Measurements from ENCODE around the gene HNRNPUL1.
"Not testable (repeated sequence)": the region's sequence is repeated elsewhere in the genome, so short reads cannot be mapped to it uniquely, and the experiment has no call there.

HNRNPUL1 gene

GRCh38 chr19:41226053-41226873 is 37.9 kb upstream of the HNRNPUL1 start:
- TF ChIP-seq ZNF274 (IDR thresholded peaks at IDR 0.05; ENCODE audit: low read depth, low read length) = no peak
- peak overlapping the region; percentile 7; the same call in 1 of the 2 replicates for H3K4me3 ChIP-seq (ENCODE audit: low read length)

DNA sequence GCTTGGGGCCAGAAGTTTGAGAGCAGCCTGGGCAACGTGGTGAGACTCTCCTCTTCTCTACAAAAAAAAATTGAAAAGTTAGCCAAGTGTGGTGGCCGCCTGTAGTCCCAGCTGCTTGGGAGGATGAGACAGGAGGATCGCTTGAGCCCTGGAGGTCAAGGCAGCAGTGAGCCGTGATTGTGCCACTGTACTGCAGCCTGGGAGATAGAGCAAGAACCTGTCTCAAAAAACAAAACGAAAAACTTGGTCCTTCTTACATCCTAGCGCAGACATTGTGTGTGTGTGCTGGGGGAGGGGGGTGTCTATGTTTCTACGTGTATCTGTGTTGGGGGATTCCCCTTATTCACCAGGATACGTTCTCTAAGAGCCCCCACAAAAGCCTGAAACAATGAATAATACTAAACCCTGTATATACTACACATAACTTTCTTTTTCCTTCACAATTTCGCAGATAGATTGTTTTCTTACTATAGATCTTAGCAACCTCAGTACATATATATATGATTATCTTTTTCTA is 37.2 kb upstream of the HNRNPUL1 start:
- H3K4me3 ChIP-seq (ENCODE audit: low read length) = no peak overlapping the region
- no peak for TF ChIP-seq ZNF274 (IDR thresholded peaks at IDR 0.05; ENCODE audit: low read depth, low read length)

DNA sequence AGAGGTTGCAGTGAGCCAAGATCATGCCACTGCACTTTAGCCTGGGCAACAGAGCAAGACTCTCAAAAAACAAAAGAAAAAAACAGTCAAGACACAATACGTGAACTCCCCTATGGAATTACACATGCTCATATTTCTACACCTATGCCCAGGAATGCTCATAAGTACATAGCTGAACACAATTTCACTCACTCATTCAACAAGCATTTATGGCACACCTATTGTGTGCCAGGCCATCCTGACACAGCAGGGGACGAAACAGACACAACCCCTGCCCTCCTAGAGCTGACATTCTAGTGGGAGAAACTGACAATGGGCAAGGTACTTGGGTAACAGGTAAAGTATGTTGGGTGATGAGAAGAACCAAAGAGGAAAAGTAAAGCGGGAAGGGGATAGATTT is 35.7 kb upstream of the HNRNPUL1 start:
- no peak for TF ChIP-seq ZNF274 (IDR thresholded peaks at IDR 0.05; ENCODE audit: low read depth, low read length)
- no peak overlapping the region for H3K4me3 ChIP-seq (ENCODE audit: low read length)

DNA sequence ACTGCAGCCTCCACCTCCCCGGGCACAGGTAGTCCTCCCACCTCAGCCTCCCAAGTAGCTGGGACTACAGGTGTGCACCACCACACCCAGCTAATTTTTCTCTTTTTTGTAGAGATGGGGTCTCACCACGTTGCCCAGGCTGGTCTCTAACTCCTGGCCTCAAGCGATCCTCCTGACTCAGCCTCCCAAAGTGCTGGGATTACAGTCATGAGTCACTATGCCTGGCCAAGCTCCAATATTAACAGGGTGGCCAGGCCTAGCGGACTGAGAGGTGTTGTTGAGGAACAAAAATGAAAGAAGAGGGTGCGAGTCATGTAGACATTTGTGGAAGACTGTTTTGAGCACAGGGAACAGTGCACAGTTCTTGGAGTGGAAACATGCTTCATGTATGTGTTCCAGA is 34.8 kb upstream of the HNRNPUL1 start:
- not testable (repeated sequence) for H3K4me3 ChIP-seq (ENCODE audit: low read length)

DNA sequence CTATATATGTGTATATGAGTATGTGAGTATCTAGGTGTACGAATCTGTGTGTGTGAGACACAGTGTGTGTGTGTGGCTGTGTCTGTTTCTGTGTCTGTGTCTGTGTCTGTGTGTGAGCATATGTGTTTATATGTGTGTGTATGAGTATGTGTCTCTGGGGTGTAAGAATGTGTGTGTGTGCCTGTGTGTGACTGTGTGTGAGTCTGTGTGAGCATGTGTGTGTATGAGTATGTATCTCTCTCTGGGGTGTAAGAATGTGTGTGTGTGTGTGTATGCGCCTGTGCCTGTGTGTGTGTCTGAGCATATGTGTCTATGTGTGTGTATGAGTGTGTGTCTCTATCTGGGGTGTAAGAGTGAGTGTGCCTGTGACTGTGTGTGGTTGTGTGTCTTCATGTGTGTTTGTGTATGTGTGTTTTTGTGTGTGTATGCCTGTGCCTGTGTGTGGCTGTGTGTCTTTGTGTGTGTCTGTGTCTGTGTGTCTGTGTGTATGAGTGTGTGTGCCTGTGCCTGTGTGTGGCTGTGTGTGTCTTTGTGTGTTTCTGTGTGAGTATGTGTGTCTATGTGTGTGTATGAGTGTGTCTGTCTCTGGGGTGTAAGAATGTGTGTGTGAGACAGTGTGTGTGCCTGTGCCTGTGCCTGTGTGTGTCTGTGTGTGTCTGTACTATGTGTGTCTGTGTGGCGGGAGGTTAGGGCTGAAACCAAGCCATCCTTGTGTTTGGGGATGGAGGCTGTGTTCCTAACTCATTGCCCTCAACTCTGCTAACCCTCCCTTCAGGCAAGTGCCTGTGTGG is 33.9 kb upstream of the HNRNPUL1 start:
- TF ChIP-seq ZNF274 (IDR thresholded peaks at IDR 0.05; ENCODE audit: low read depth, low read length) = no peak
- H3K4me3 ChIP-seq (ENCODE audit: low read length) = no peak overlapping the region

GRCh38 chr19:41232686-41233085 is 31.5 kb upstream of the HNRNPUL1 start:
- no peak for TF ChIP-seq ZNF274 (IDR thresholded peaks at IDR 0.05; ENCODE audit: low read depth, low read length)

DNA sequence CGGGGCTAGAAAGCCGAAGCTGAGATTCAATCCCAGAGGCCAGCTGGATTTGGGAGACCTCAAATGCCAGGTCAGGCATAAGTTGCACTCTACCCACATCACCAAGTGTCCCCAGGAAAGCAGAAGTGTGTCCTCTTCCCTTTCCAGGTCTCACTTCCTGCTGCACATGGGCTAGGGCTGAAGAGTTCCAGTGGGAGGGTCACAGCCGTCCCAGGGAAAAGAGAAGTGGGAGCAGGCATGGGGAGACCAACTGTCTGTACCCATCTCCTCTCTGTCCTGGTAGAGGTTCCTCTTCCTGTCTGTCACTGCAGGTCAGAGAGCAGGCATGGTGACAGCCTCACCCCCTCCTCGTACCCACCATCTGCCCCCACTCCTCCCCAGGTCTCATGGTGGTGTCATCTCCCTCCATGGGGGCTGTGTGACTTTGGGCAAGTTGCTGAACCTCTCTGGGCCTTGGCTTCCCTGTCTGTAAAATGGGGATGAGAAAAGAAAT is 30.4 kb upstream of the HNRNPUL1 start:
- TF ChIP-seq ZNF274 (IDR thresholded peaks at IDR 0.05; ENCODE audit: low read depth, low read length) = no peak
- H3K4me3 ChIP-seq (ENCODE audit: low read length) = no peak overlapping the region

More at GRCh38 chr19:41232686-41233085, 31.5 kb upstream of the HNRNPUL1 start:
- no peak overlapping the region for H3K4me3 ChIP-seq (ENCODE audit: low read length)

DNA sequence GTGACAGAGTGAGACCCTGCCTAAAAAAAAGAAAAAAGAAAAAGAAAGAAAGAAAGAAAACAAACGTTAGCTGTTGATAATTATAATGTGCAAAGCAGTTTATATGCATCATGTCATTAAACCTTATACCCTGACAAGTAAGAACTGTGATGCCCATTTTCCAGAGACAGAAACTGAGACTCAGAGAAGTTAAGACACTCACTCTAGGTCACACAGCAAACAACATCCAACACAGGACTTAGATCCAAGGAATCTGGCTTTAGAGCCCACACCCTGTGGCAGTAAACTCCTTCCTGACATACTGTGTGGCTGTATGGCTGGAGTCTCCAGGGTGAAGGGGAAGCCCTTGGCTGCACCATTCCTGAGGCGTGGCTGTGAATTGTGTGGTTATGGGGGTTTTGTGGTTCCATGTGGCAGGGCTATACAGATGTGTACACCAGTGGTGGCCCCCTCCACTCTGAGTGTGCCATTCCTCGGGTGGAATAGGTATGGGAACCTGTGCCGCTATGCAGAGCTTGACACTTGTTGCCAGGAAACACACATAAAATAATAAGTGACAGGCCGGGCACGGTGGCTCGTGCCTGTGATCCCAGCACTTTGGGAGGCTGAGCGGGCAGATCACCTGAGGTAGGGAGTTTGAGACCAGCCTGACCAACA is 29.5 kb upstream of the HNRNPUL1 start:
- no peak overlapping the region for H3K4me3 ChIP-seq (ENCODE audit: low read length)
- TF ChIP-seq ZNF274 (IDR thresholded peaks at IDR 0.05; ENCODE audit: low read depth, low read length) = no peak

DNA sequence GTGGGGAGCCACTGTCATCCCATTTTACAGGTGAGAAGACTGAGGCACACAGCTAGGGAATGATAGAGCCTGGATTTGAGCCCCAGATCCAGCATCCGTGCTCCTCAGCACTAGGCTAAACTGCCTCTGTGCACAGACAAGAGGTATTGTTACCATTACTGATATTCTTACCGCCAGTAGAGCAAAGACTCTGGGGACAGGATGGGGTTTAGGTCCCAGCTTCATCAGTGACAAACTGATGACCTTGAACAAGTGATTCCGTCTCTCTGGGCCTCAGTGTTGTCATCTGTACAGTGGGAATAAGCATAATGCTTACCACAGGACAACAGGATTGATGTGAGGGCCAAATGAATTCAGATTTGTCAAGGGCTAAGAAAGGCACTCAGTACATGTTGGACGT is 28.7 kb upstream of the HNRNPUL1 start:
- no peak overlapping the region for H3K4me3 ChIP-seq (ENCODE audit: low read length)
- TF ChIP-seq ZNF274 (IDR thresholded peaks at IDR 0.05; ENCODE audit: low read depth, low read length) = no peak

- no peak for TF ChIP-seq ZNF274 (IDR thresholded peaks at IDR 0.05; ENCODE audit: low read depth, low read length)
- no peak overlapping the region for H3K4me3 ChIP-seq (ENCODE audit: low read length)
These were observed 25.9 kb upstream of the HNRNPUL1 start for GRCh38 chr19:41238244-41238643.

GRCh38 chr19:41239363-41239762 is 24.8 kb upstream of the HNRNPUL1 start:
- no peak for TF ChIP-seq ZNF274 (IDR thresholded peaks at IDR 0.05; ENCODE audit: low read depth, low read length)

DNA sequence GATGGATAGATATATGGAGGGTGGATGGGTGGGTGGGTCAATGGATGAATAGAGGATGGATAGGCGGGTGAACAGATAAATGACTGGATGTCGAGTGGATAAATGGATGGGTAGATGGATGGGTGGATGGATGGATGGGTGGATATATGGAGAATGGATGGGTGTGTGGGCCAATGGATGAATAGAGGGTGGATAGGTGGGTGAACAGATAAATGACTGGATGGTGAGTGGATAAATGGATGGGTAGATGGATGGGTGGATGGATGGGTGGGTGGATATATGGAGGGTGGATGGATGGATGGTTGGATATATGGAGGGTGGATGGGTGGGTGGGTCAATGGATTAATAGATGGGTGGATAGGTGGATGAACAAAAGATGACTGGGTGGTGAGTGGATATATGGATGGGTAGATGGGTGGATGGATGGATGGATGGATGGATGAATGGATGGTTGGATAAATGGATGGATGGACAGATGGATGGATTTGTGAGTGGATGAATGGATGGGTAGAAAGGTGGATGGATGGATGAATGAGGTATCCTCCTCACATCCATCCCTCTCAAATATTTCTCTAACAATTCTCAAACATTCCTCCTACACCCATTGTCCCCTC is 24.1 kb upstream of the HNRNPUL1 start:
- TF ChIP-seq ZNF274 (IDR thresholded peaks at IDR 0.05; ENCODE audit: low read depth, low read length) = no peak
- no peak overlapping the region for H3K4me3 ChIP-seq (ENCODE audit: low read length)

More at GRCh38 chr19:41239363-41239762, 24.8 kb upstream of the HNRNPUL1 start:
- H3K4me3 ChIP-seq (ENCODE audit: low read length) = no peak overlapping the region

DNA sequence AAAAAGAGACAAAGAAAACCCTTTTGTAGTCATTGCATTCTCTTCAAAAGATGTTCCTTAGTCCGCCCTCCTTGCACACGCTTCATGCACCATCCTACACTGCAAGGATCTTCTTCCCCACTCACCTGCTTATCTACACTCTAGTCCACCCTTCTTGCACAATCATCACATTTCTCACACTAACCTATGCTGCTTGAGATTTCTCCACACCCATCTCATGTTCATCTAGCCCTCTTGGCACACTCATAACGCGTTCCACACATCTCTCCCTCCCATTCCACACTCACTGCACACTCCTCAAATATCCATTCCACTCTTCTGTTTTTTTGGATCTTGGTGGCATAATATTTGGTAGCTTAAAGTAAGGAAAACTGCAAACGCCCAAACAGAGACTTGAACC is 22.3 kb upstream of the HNRNPUL1 start:
- no peak overlapping the region for H3K4me3 ChIP-seq (ENCODE audit: low read length)
- no peak for TF ChIP-seq ZNF274 (IDR thresholded peaks at IDR 0.05; ENCODE audit: low read depth, low read length)

GRCh38 chr19:41244117-41244516 is 20.1 kb upstream of the HNRNPUL1 start:
- no peak for TF ChIP-seq ZNF274 (IDR thresholded peaks at IDR 0.05; ENCODE audit: low read depth, low read length)
- H3K4me3 ChIP-seq (ENCODE audit: low read length) = no peak overlapping the region

All from GM08714 (cell line).